ENCODE results near the gene FAM120C.

- TF ChIP-seq CTCF (IDR thresholded peaks at IDR 0.05) (no peak), POLR2A (IDR thresholded peaks at IDR 0.05) (no peak), POLR2AphosphoS5 (IDR thresholded peaks at IDR 0.05) (peak; percentile 69)
Measured at GRCh38 chrX:54029529-54030143, 153.4 kb downstream of the FAM120C start.

All from prostate gland (tissue), 2 donors.